ENCODE data around the gene CDK6.
"Not testable (repeated sequence)": the region's sequence is repeated elsewhere in the genome, so short reads cannot be mapped to it uniquely, and the experiment has no call there.

Gene CDK6

DNA sequence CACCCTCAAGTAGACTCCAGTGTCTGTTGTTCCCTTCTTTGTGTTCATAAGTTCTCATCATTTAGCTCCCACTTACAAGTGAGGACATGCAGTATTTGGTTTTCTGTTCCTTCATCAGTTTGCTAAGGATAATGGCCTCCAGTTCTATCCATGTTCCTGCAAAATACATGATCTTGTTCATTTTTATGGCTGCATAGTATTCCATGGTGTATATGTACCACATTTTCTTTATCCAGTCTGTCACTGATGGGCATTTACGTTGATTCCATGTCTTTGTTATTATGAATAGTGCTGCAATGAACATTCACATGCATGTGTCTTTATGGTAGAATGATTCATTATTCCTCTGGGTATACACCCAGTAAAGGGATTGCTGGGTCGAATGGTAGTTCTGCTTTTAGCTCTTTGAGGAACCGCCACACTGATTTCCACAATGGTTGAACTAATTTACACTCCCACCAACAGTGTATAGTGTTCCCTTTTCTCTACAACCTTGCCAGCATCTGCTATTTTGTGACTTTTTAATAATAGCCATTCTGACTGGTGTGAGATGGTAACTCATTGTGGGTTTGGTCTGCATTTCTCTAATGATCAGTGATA is 79.0 kb downstream of the CDK6 start:
- not testable (repeated sequence) for DNase-seq

GRCh38 chr7:92755680-92756079 is 80.7 kb downstream of the CDK6 start:
- DNase-seq, result no peak

GRCh38 chr7:92754919-92755581 is 81.3 kb downstream of the CDK6 start:
- no peak for DNase-seq

DNA sequence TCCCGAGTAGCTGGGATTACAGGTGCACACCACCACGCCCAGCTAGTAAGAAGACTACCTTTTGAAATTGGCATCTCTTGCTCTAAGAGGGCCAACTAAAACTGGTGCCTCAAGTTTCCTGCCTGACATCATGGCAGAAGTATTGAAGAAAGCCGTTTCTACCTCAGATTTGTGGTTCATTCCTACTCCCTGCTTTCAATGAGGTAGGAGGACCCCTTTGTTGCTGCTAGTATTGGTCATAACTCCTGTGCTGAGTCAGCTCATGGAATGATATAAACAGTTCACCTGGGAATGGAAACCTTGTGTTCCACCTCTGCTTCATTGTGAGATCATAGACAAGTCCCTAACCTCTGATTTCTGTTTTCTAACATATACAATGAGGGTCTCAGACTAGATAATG is 82.8 kb downstream of the CDK6 start:
- DNase-seq, result no peak

DNA sequence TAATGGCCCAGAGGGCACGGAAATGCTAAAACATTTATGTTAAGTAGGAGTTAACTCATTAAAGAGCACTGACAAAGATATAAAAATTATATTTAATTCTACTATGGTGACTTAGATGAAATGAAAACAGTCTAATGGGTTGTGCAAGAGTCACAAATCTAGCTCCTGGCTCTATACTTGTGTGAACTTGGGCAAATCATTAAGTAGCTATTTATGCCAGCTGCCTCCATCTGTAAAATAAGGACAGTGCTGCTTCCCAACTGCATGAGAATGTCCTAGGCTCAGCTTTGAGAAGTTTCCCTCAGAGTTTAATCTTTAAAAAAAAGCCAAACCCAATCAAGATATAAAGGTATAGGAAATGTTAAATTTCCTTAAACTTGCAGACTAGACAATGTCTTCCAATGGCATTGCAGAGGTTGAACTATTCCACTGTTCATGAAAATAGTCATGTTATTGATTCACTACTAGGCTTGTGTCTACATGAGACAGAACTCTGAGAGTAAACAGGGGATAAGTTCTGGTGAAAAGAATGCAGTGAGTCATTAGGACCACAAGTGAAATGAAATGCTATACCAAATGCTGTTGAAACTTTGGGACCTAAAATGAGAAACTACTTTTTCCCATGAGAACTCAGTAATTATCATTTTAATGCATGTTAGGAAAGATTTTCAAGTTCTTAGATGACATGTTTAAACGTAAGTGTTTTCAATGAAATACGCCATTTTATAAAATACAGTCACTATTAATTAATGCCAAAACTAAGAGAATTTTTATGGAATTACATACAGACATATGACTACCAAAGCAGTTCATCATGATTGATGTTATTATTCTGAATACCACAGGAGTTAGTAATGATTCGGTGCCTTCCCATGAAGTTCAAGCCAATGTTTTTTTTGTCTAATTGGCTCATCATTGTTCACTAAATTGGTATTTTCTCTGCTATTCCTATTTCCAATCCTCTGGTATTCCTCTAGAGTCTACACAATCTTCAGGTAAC is 84.2 kb downstream of the CDK6 start:
- no peak for DNase-seq

- DNase-seq, result no peak
Observed at GRCh38 chr7:92750946-92751345, 85.4 kb downstream of the CDK6 start.

DNA sequence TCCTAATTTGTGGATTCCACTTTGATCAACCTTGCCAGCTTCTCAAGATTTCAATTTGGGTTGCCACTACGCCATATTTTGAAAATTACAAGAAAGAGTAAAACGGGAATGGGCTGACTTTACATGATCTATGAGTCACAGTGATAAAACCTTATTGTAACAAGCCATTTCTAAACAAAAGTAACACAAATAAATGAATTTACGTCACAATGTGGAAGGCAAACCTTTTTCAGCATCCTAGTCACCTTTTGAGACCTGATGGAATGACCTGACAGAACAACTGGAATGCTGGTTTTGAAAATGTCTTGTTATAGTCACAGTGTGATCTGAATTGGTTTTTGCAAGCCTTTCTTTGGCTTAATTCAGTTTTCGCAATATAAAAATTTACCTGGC is 85.9 kb downstream of the CDK6 start:
- no peak for DNase-seq

DNA sequence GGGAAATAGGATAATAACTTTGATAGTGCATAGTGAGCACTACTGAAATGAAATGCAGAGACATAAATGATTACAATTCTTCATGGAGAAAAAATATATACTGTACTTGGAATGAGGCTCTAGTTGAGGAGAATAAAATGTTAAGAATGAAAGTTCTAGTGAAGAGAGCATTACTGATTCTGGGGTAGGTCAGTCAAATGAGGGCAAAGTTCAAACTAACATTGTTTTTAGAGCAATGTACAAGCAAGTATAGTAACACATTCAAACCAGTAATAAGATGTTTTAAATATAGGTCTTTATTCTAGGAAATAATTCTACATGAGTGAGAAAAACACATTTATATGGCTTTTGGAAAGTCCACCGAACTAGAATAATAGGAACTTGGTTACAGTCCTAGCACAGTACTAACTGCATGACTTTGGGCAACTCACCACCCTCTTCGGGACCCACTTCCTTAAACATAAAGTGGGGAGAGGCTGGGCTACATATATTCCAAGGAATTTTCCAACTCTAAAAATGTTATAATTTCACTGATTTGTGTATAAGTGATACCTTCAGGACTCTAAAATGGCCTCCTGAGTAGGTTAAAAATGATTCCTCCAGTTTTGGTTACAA is 86.4 kb downstream of the CDK6 start:
- no peak for DNase-seq

DNA sequence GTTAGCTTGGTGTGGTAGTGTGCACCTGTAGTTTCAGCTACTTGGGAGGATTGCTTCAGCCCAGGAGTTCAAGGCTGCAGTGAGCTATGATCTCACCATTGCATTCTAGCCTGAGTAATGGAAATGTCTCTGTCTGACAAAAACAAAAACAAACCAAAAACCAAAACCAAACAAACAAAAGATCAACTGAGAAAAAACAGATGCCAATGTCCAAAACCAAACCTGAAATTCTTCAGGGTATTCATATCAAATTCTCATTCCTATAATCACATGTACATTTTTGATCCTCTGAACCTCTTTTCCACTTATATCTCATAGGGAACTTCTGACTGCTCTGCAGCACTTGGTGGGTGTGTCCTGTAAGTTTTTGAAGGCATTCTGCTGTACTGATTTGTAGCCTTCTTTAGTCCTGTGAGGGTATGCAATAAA is 87.0 kb downstream of the CDK6 start:
- no peak for DNase-seq

DNA sequence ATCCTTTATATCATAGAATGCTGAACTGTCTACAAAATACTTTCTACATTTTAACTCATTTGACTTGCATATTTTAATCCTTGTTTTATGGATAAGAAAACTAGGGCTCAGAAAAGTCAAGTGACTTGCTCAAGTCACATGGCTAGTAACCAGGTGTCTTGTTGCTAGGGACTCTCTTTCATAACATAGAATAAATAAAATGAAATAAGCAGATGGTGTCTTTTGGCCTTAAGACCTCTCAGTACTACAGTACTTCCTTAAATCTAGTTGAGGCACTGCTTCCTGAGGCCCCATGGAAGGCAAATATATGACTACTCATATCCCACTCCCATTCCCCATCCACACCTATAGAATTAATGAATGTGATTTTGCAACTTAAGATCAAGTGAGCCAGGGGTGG is 87.9 kb downstream of the CDK6 start:
- no peak for DNase-seq

- DNase-seq, result no peak
Observed at GRCh38 chr7:92747041-92747835, 89.1 kb downstream of the CDK6 start.

GRCh38 chr7:92745241-92745640 is 91.1 kb downstream of the CDK6 start:
- DNase-seq, result no peak

- not testable (repeated sequence) for DNase-seq
Observed at GRCh38 chr7:92744180-92744579, 92.2 kb downstream of the CDK6 start.

- no peak for DNase-seq
Observed at GRCh38 chr7:92742186-92742585, 94.2 kb downstream of the CDK6 start.

GRCh38 chr7:92740700-92741126 is 95.7 kb downstream of the CDK6 start:
- no peak for DNase-seq

- no peak for DNase-seq
Observed at GRCh38 chr7:92740134-92740533, 96.2 kb downstream of the CDK6 start.

DNA sequence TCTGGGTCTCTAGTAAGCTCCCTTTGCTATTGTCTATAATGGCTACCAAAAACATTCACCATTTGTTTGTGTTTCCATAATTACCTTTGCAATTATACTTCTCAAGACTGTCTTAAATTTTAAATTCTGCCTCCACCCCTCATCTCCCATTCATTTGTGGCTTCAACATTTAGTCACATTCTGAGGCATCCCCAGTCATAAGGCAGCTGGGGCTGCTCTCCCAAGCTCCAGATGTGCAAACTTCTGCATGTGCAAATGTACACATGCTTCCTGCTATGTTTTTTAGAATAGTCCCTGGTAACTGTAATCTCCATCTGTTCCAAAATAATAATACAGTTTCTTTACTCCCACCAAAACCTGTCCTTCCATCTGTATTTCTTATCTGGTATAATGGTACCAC is 97.3 kb downstream of the CDK6 start:
- no peak for DNase-seq

GRCh38 chr7:92737706-92738105 is 98.7 kb downstream of the CDK6 start:
- DNase-seq, result no peak

DNA sequence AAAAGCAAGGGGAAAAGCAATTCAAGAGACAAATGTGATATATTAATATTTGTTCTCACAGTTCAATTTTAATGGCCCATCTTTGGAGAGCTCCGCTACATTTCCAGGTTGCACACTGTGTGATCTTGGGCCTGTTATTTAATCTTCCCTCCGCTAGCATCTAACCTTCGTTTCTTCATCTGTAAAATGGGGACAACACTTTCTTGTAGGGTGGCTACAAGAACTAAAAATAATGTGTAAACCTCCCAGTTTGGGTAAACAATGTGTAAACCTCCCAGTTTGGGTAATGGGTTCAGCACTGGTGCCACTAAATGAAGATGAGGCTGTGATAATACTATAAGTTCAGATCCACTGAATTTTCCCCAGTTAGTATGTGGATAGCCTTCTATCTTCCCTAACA is 99.5 kb downstream of the CDK6 start:
- DNase-seq, result no peak

- no peak for DNase-seq
Observed at GRCh38 chr7:92735707-92736106, 100.7 kb downstream of the CDK6 start.

DNA sequence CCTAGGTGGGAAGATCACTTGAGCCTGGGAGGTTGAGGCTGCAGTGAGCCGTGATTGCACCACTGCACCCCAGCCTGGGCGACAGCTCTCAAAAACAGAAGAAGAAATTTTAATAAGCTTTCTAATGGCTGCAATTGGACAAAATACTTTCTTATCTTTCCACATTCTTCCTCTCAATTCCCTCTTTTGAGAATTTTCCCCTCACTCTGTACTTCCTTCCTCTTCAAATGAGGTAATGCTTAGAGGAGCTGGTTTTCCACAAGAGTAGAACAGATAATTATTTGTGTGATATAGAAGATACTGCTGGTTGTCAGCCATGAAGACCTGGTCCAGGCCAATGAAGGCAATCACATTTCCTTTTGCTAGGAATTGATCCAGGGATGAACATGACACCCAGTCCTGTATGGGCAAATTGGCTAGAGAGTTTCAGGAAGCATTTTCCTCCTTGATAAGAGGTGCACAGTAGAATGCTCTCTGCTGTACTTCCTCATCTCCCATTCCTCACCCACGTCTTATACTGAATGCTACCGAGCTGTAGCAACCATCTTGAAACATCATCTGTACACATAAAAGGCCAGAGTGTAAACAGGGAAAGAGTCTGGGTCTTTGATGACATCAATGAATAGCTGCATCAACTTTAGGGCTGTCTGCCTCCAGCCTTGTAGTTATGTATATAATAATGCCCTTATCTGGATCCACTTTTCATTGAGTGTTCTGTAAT is 103.9 kb downstream of the CDK6 start:
- no peak for DNase-seq
